HEK293 (cell line): ENCODE measurements around the gene HSD17B8.

ENCODE experiments used
- CTCF ChIA-PET: fragments of 350-600 bp; formaldehyde crosslinking; extraction: SDS; loops from one replicate; lab custom pipeline; 2021; ENCODE audit warnings: antibody characterized with exemption; lab: Yijun Ruan, JAX
- POLR2A ChIA-PET: fragments of 300-600 bp; formaldehyde crosslinking; extraction: SDS; loops from one replicate; lab custom pipeline; 2020; ENCODE audit warnings: antibody characterized with exemption, inconsistent platforms; lab: Yijun Ruan, JAX
- H3K27ac ChIP-seq: fragments of 200-500 bp; sonication (Bioruptor generic); 2 replicates; pipeline ENCODE4 v1.5.1; 2014; ENCODE audit warnings: low read depth, low read length, control low read depth, inconsistent platforms; ENCODE audit errors: extremely low read depth
- H3K36me3 ChIP-seq, 2 experiments: fragments of 200-500 bp in 1 of 2; sonication (Bioruptor generic) in 1 of 2; 1 replicate in 1 of 2; 2 replicates in 1 of 2; pipeline ENCODE4 v1.5.1; 2014 to 2017; ENCODE audit warnings: inconsistent platforms in 2 of 2, low read length in 2 of 2; ENCODE audit not compliant: control insufficient read depth in 2 of 2, insufficient read depth in 1 of 2
- H3K4me1 ChIP-seq: fragments of 200-500 bp; sonication (Bioruptor generic); 2 replicates; pipeline ENCODE4 v1.5.1; 2014; ENCODE audit warnings: mild to moderate bottlenecking, low read length, inconsistent platforms; ENCODE audit not compliant: control insufficient read depth, insufficient read depth
- H3K4me3 ChIP-seq: 2 replicates; pipeline ENCODE4 v1.5.1; 2011; ENCODE audit warnings: low read depth, mild to moderate bottlenecking, control low read depth, low read length, moderate library complexity
- H3K9me3 ChIP-seq: fragments of 200-500 bp; sonication (Bioruptor generic); 2 replicates; pipeline ENCODE4 v1.5.1; 2014; ENCODE audit warnings: low read depth, low read length, inconsistent platforms; ENCODE audit not compliant: control insufficient read depth, insufficient read depth
- AEBP2 ChIP-seq: fragments of 450-650 bp; formaldehyde crosslinking; IDR thresholded peaks from 2 replicates; pipeline ENCODE4 v1.5.1; 2016; ENCODE audit warnings: missing biosample characterization, missing genetic modification characterization, borderline replicate concordance
- EGR2 ChIP-seq: fragments of 450-650 bp; formaldehyde crosslinking; IDR thresholded peaks from 2 replicates; pipeline ENCODE4 v1.5.1; 2016; ENCODE audit warnings: low read depth, missing biosample characterization, missing genetic modification characterization
- GLIS2 ChIP-seq: fragments of 450-650 bp; formaldehyde crosslinking; IDR thresholded peaks from 2 replicates; pipeline ENCODE4 v1.5.1; 2016; ENCODE audit warnings: missing biosample characterization, missing genetic modification characterization
- HOXC10 ChIP-seq: sonication (generic); formaldehyde crosslinking; IDR thresholded peaks from 2 replicates; pipeline ENCODE4 v1.8.1; 2023; ENCODE audit warnings: mild to moderate bottlenecking, missing genetic modification reagents
- KLF10 ChIP-seq: fragments of 450-650 bp; IDR thresholded peaks from 2 replicates; pipeline ENCODE4 v1.5.1; 2018; ENCODE audit warnings: missing biosample characterization, mild to moderate bottlenecking, missing genetic modification characterization
- KLF8 ChIP-seq: fragments of 450-650 bp; formaldehyde crosslinking; IDR thresholded peaks from 2 replicates; pipeline ENCODE4 v1.5.1; 2016; ENCODE audit warnings: missing biosample characterization, missing genetic modification characterization
- PATZ1 ChIP-seq: fragments of 450-650 bp; formaldehyde crosslinking; IDR thresholded peaks from 2 replicates; pipeline ENCODE4 v1.5.1; 2016; ENCODE audit warnings: missing biosample characterization, missing genetic modification characterization
- REPIN1 ChIP-seq: fragments of 450-650 bp; formaldehyde crosslinking; IDR thresholded peaks from 2 replicates; pipeline ENCODE4 v1.5.1; 2017; ENCODE audit warnings: missing biosample characterization, missing genetic modification characterization, low read depth
- ZNF175 ChIP-seq: fragments of 450-650 bp; formaldehyde crosslinking; IDR thresholded peaks from 2 replicates; pipeline ENCODE4 v1.5.1; 2016; ENCODE audit warnings: missing biosample characterization, missing genetic modification characterization
- ZNF280C ChIP-seq: fragments of 450-650 bp; formaldehyde crosslinking; IDR thresholded peaks from 2 replicates; pipeline ENCODE4 v1.5.1; 2016; ENCODE audit warnings: missing biosample characterization, missing genetic modification characterization
- ZNF623 ChIP-seq: fragments of 450-650 bp; formaldehyde crosslinking; IDR thresholded peaks from 2 replicates; pipeline ENCODE4 v1.5.1; 2016; ENCODE audit warnings: missing biosample characterization, missing genetic modification characterization
- ZNF624 ChIP-seq: fragments of 450-650 bp; formaldehyde crosslinking; IDR thresholded peaks from 2 replicates; pipeline ENCODE4 v1.5.1; 2017; ENCODE audit warnings: missing biosample characterization, missing genetic modification characterization
- ZNF626 ChIP-seq: fragments of 450-650 bp; sonication (Bioruptor Pico); formaldehyde crosslinking; IDR thresholded peaks from 2 replicates; pipeline ENCODE4 v1.5.1; 2018; ENCODE audit warnings: missing biosample characterization, missing genetic modification characterization, inconsistent platforms
- ZNF701 ChIP-seq: fragments of 450-650 bp; formaldehyde crosslinking; IDR thresholded peaks from 2 replicates; pipeline ENCODE4 v1.5.1; 2016; ENCODE audit warnings: missing biosample characterization, missing genetic modification characterization

Gene HSD17B8

GRCh38 chr6:33168284-33168601, 36.2 kb upstream of the HSD17B8 start (continued):
- no peak for TF ChIP-seq ZNF624 (tag by site-specific recombination)
- no peak for TF ChIP-seq AEBP2
- peak; percentile 90 for TF ChIP-seq EGR2 (tag by site-specific recombination)
- TF ChIP-seq ZNF280C (tag by site-specific recombination), result no peak
- no peak for TF ChIP-seq ZNF701 (tag by site-specific recombination)
- TF ChIP-seq ZNF626 (tag by site-specific recombination), result no peak
- TF ChIP-seq HOXC10 (CRISPR knock-in tag), result no peak
- no peak for TF ChIP-seq KLF8 (tag by site-specific recombination)

GRCh38 chr6:33168639-33169038, 35.8 kb upstream of the HSD17B8 start:
- Histone ChIP-seq H3K4me1 (no peaks in the 10 kb centered on the region), H3K9me3 (no peaks in the 10 kb centered on the region), H3K4me3 (no peak overlapping the region), H3K36me3 (no peaks in the 10 kb centered on the region), H3K27ac (no peak overlapping the region)
- TF ChIP-seq GLIS2 (0 out of 2 replicates have a peak, but pooled peaks have one; percentile 9), ZNF623 (tag by site-specific recombination) (no peak)
- ChIA-PET POLR2A (no interaction called here), CTCF (no interaction called here)

- TF ChIP-seq REPIN1 (tag by site-specific recombination) (no peak), PATZ1 (no peak), KLF10 (tag by site-specific recombination) (no peak), GLIS2 (no peak), ZNF175 (tag by site-specific recombination) (no peak), ZNF701 (tag by site-specific recombination) (no peak)
- Histone ChIP-seq H3K9me3 (no peaks in the 10 kb centered on the region), H3K36me3 (no peaks in the 10 kb centered on the region), H3K4me1 (no peaks in the 10 kb centered on the region), H3K4me3 (no peak overlapping the region), H3K27ac (no peak overlapping the region)
- ChIA-PET POLR2A (no interaction called here), CTCF (no interaction called here)
Measured at GRCh38 chr6:33169291-33170175, 34.9 kb upstream of the HSD17B8 start.
